Adrenal gland (tissue), 5 donors: ENCODE data around the gene SPANXN5.

Source experiments
- CTCF ChIP-seq, 6 experiments: fragments of 450-650 bp in 4 of 6; fragments of 200-600 bp in 2 of 6; sonication (generic) in 1 of 6; IDR thresholded peaks; 1 replicate in 5 of 6; 2 replicates in 1 of 6; pipeline versions ENCODE4 v1.5.1 to v1.8.0; 2016 to 2021; ENCODE audit warnings: antibody characterized with exemption in 6 of 6, mild to moderate bottlenecking in 2 of 6, moderate library complexity in 1 of 6
- POLR2A ChIP-seq, 2 donors: fragments of 450-650 bp; IDR thresholded peaks; one replicate each; pipeline ENCODE4 v1.6.1; 2017; ENCODE audit warnings: antibody characterized with exemption in 2 of 2, mild to moderate bottlenecking in 2 of 2, moderate library complexity in 1 of 2
- donor health status: DM: no; HTN: no; CAD: no.

GRCh38 chrX:52821079-52821760 is 24.0 kb upstream of the SPANXN5 start:
- TF ChIP-seq CTCF (IDR thresholded peaks at IDR 0.05) = no peak
- TF ChIP-seq POLR2A (IDR thresholded peaks at IDR 0.05) = no peak
